DOHH2 (cell line): Measurements from ENCODE around the gene RNF4.

Experiments
- CTCF ChIP-seq: fragments of 200-600 bp; sonication (generic); IDR thresholded peaks from one replicate; pipeline ENCODE4 v1.5.1; 2014; ENCODE audit warnings: antibody characterized with exemption, mild to moderate bottlenecking, low read depth, low read length; ENCODE audit not compliant: poor library complexity, severe bottlenecking
- EZH2phosphoT487 ChIP-seq: fragments of 200-600 bp; sonication (generic); IDR thresholded peaks from 2 replicates; pipeline ENCODE4 v1.6.1; 2017; ENCODE audit warnings: borderline replicate concordance, mild to moderate bottlenecking, antibody characterized with exemption, low read length, moderate library complexity, mixed read lengths

GRCh38 chr4:2446656-2447564 is 22.0 kb upstream of the RNF4 start:
- TF ChIP-seq CTCF: no peak
- no peak for TF ChIP-seq EZH2phosphoT487
